ENCODE measurements around the gene KCTD20. TPM values are rescaled to one million over a fixed set of nuclear protein-coding genes. Genes with fewer than 3 reads are reported as not detected.

KCTD20 gene
- total and polyA plus RNA-seq, 2 experiments from 2014 or later, result 7.4 to 25.0 TPM

DNA sequence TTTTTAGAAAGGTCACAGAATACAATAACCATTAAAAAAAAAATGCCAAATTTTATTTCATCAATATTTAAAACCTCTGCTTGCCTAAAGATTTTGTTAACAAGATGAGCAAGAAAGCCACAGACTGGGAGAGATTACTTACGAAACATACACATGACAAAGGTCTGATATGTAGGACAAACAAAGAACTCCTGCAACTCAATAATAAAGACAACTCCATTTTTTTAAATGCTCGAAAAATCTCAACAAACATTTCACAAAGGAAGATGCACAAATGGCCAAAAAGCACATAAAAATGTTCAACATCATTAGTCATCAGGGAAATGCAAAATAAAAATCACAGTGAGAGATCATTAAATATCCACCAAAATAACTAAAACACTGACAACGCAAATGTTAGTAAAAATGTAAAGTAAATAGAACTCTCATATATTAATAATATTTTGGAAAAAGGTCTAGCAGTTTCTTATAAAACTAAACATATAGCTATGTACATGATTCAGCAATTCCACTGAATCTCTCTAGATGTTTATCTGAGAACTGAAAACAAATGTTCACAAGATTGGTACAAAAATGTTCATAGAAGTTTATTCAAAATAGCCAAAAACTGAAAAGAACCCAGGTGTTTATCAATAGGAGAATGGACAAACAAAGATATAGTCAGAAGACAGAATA, 94.2 kb downstream of the KCTD20 start:
- no peak for TF ChIP-seq ZNF462 (CRISPR knock-in tag; IDR thresholded peaks at IDR 0.05)
- no peak for TF ChIP-seq REST (IDR thresholded peaks at IDR 0.05; ENCODE audit: unreplicated experiment)
- Histone ChIP-seq H3K79me2 (replicated peaks; ENCODE audit: insufficient read depth) (peaks cover 76% of the 10 kb centered on the region), H3F3A (replicated peaks; ENCODE audit: low read depth) (no peaks in the 10 kb centered on the region), H3K4me2 (no peak overlapping the region), H3K9me2 (ENCODE audit: insufficient read depth) (no peaks in the 10 kb centered on the region), H2AFZ (no peak overlapping the region), H3K27me3 (ENCODE audit: insufficient read depth) (no peaks in the 10 kb centered on the region), H3K36me3 (ENCODE audit: insufficient read depth) (peaks cover 19% of the 10 kb centered on the region), H3K27ac (ENCODE audit: low read depth) (no peak overlapping the region), H3K4me3 (no peak overlapping the region), H3K4me1 (ENCODE audit: insufficient read depth) (no peaks in the 10 kb centered on the region), H4K20me1 (replicated peaks; ENCODE audit: insufficient read depth) (peaks cover 2% of the 10 kb centered on the region)
- Mint-ChIP-seq H3K4me3 (no peak overlapping the region), H3K9me3 (no peaks in the 10 kb centered on the region), H3K36me3 (ENCODE audit: low read depth) (peaks cover 38% of the 10 kb centered on the region), H3K27me3 (ENCODE audit: insufficient read depth, low read depth, poor library complexity) (peaks cover 3% of the 10 kb centered on the region), H3K4me1 (no peaks in the 10 kb centered on the region), H3K27ac (no peak overlapping the region)
- DNase-seq (ENCODE audit: low spot score) (no peak), ATAC-seq (no peak)
